Thoracic aorta (tissue), 2 donors: Measurements from ENCODE around the gene MEG3. TPM values are rescaled to one million over a fixed set of nuclear protein-coding genes. Genes with fewer than 3 reads are reported as not detected.

ENCODE experiments used
- ATAC-seq: fragments of 150-250 bp; one replicate; pipeline ENCODE4 v1.8.0; 2017; ENCODE audit warnings: low read depth; ENCODE audit not compliant: insufficient number of reproducible peaks, low FRiP score
- DNase-seq: peaks from one replicate; pipeline ENCODE4 v3.0.0-alpha.2; 2020; ENCODE audit warnings: low spot score
- H3K27ac ChIP-seq, 2 donors: fragments of 200-600 bp; sonication (generic); 1 replicate in 1 of 2; 2 replicates in 1 of 2; pipeline ENCODE4 v1.5.1; 2016; ENCODE audit warnings: mild to moderate bottlenecking in 2 of 2, moderate library complexity in 2 of 2
- H3K27me3 ChIP-seq: fragments of 200-600 bp; sonication (generic); replicated peaks from 2 replicates; pipeline ENCODE4 v1.6.0; 2016; ENCODE audit warnings: mild to moderate bottlenecking; ENCODE audit not compliant: insufficient read depth
- H3K36me3 ChIP-seq: fragments of 200-600 bp; sonication (generic); one replicate; pipeline ENCODE4 v1.5.1; 2016
- H3K4me1 ChIP-seq, 2 donors: fragments of 200-600 bp; sonication (generic); 1 replicate in 1 of 2; 2 replicates in 1 of 2; pipeline versions ENCODE4 v1.5.1 to v1.6.0; 2016; ENCODE audit warnings: low read depth in 2 of 2, mild to moderate bottlenecking in 1 of 2; ENCODE audit not compliant: control insufficient read depth in 1 of 2
- H3K4me3 ChIP-seq: fragments of 200-600 bp; sonication (generic); 2 replicates; pipeline ENCODE4 v1.5.1; 2016; ENCODE audit warnings: mild to moderate bottlenecking
- H3K9me3 ChIP-seq: fragments of 200-600 bp; sonication (generic); 2 replicates; pipeline ENCODE4 v1.5.1; 2016
- CTCF ChIP-seq: fragments of 200-600 bp; sonication (generic); IDR thresholded peaks from one replicate; pipeline ENCODE4 v1.5.1; 2019; ENCODE audit warnings: antibody characterized with exemption
- total RNA-seq, 2 donors: library from RNA; depleted of rRNA; stranded (reverse); fragments of >200 nt; gene quantifications; one replicate each; pipeline versions ENCODE4 v1.1.0 to v1.2.3, GENCODE V29; 2016

The MEG3 gene
- 100 to 1,000 TPM; 127 to 153 TPM for total RNA-seq

GRCh38 chr14:100825713-100826331 is at the start of gene MEG3:
Gene MEG3 (plus strand): TSS chr14:100826118.
- Histone ChIP-seq H3K36me3 (no peaks in the 10 kb centered on the region), H3K27me3 (no peaks in the 10 kb centered on the region), H3K27ac (peak within 1 kb of the TSS in 1 of 2 donors; percentile 1), H3K9me3 (no peaks in the 10 kb centered on the region), H3K4me1 (no peaks in the 10 kb centered on the region), H3K4me3 (peak within 1 kb of the TSS; percentile 32)
- DNase-seq (no peak), ATAC-seq (no peak)
- TF ChIP-seq CTCF = no peak

GRCh38 chr14:100776681-100777365 is 49.1 kb upstream of the MEG3 start:
- no peaks in the 10 kb centered on the region for H3K4me1 ChIP-seq
- H3K9me3 ChIP-seq = no peaks in the 10 kb centered on the region
- ATAC-seq = no peak
- H3K36me3 ChIP-seq = no peaks in the 10 kb centered on the region
- no peak overlapping the region for H3K27ac ChIP-seq
- DNase-seq = no peak
- H3K4me3 ChIP-seq = no peak overlapping the region
- H3K27me3 ChIP-seq = no peaks in the 10 kb centered on the region
- TF ChIP-seq CTCF = no peak

- no peak for ATAC-seq
- H3K27ac ChIP-seq = no peak overlapping the region
- no peak overlapping the region for H3K4me3 ChIP-seq
- H3K4me1 ChIP-seq = no peaks in the 10 kb centered on the region
- no peak for DNase-seq
- no peaks in the 10 kb centered on the region for H3K27me3 ChIP-seq
- TF ChIP-seq CTCF = no peak
- H3K36me3 ChIP-seq = no peaks in the 10 kb centered on the region
- H3K9me3 ChIP-seq = no peaks in the 10 kb centered on the region
Measured at GRCh38 chr14:100777366-100777817, 48.5 kb upstream of the MEG3 start.

GRCh38 chr14:100777818-100778525 is 47.9 kb upstream of the MEG3 start:
- DNase-seq (no peak), ATAC-seq (no peak)
- no peaks in the 10 kb centered on the region for H3K36me3 ChIP-seq
- TF ChIP-seq CTCF = no peak
- no peaks in the 10 kb centered on the region for H3K4me1 ChIP-seq
- H3K9me3 ChIP-seq = no peaks in the 10 kb centered on the region
- H3K27ac ChIP-seq = no peak overlapping the region
- no peaks in the 10 kb centered on the region for H3K27me3 ChIP-seq
- no peak overlapping the region for H3K4me3 ChIP-seq

- H3K4me1 ChIP-seq = no peaks in the 10 kb centered on the region
- H3K9me3 ChIP-seq = no peaks in the 10 kb centered on the region
- TF ChIP-seq CTCF = no peak
- ATAC-seq (no peak), DNase-seq (no peak)
- no peak overlapping the region for H3K4me3 ChIP-seq
- no peaks in the 10 kb centered on the region for H3K36me3 ChIP-seq
- no peaks in the 10 kb centered on the region for H3K27me3 ChIP-seq
- no peak overlapping the region for H3K27ac ChIP-seq
Measured at GRCh38 chr14:100778526-100778882, 47.4 kb upstream of the MEG3 start.
